Ovary (tissue), 3 donors: ENCODE data around the gene PGM3.

Experiments
- POLR2A ChIP-seq: fragments of 450-650 bp; IDR thresholded peaks from one replicate; pipeline ENCODE4 v1.6.1; 2017; ENCODE audit warnings: antibody characterized with exemption, mild to moderate bottlenecking, moderate library complexity
- TF ChIP-seq, protein P1 (sequence below), 3 donors: fragments of 450-650 bp in 2 of 3; fragments of 200-600 bp in 1 of 3; IDR thresholded peaks; one replicate each; pipeline versions ENCODE4 v1.5.1 to v1.8.0; 2016 to 2022; ENCODE audit warnings: antibody characterized with exemption in 3 of 3, mild to moderate bottlenecking in 1 of 3
- donor health status: DM: no; HTN: no; CAD: no.

DNA sequence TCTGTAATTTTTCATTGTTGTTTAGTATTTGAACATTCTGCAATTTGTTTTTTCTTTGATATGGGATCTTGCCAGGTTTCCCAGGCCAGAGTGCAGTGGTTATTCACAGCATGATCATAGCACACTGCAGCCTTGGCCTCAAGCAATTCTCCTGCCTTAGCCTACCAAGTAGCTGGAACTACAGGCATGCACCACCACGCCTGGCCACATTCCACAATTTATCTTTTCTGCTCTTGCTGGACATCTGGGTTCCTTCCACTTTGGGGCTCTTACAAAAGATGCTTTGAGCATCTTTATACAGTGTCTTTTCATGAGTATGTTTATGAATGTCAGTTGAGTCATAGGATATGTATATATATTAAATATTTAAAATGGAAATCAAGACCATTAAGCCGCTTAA lies 42.0 kb downstream of the PGM3 start:
- TF ChIP-seq POLR2A: no peak
- TF ChIP-seq, protein P1, sequence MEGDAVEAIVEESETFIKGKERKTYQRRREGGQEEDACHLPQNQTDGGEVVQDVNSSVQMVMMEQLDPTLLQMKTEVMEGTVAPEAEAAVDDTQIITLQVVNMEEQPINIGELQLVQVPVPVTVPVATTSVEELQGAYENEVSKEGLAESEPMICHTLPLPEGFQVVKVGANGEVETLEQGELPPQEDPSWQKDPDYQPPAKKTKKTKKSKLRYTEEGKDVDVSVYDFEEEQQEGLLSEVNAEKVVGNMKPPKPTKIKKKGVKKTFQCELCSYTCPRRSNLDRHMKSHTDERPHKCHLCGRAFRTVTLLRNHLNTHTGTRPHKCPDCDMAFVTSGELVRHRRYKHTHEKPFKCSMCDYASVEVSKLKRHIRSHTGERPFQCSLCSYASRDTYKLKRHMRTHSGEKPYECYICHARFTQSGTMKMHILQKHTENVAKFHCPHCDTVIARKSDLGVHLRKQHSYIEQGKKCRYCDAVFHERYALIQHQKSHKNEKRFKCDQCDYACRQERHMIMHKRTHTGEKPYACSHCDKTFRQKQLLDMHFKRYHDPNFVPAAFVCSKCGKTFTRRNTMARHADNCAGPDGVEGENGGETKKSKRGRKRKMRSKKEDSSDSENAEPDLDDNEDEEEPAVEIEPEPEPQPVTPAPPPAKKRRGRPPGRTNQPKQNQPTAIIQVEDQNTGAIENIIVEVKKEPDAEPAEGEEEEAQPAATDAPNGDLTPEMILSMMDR (IDR thresholded peaks at IDR 0.05): no peak
